Endothelial cell of umbilical vein (primary cell): ENCODE results near the gene PKN3. TPM values are rescaled to one million over a fixed set of nuclear protein-coding genes. Genes with fewer than 3 reads are reported as not detected.

Source experiments
- BruUV-seq: library from RNA; stranded (reverse); fragments of 400-500 nt; replicated peaks from 2 replicates; lab custom pipeline; 2021; lab: Mats Ljungman, UMichigan
- CTCF ChIA-PET: fragments of 300-600, 350-600 bp; sonication (Branson Sonifier 250); formaldehyde crosslinking; loops from one replicate; lab custom pipeline; 2021; ENCODE audit warnings: antibody characterized with exemption, inconsistent platforms; lab: Charles Lee
- POLR2A ChIA-PET: fragments of 300-600, 350-600 bp; sonication (Branson Sonifier 250); formaldehyde crosslinking; loops from one replicate; lab custom pipeline; 2021; ENCODE audit warnings: antibody characterized with exemption, inconsistent platforms; lab: Charles Lee
- DNase-seq: peaks from one replicate; pipeline ENCODE4 v3.0.0-alpha.2; 2011; ENCODE audit warnings: low read depth, low spot score
- FAIRE-seq: peaks from 2 replicates; lab custom pipeline; 2011; peaks lifted over from hg19 to GRCh38; lab: Jason Lieb, UNC
- H2AFZ ChIP-seq: 2 replicates; pipeline ENCODE4 v1.6.0; 2012; ENCODE audit warnings: low read depth, low read length, control low read depth, inconsistent platforms
- H3K27ac ChIP-seq: 2 replicates; pipeline ENCODE4 v1.5.1; 2011; ENCODE audit warnings: low read depth, mild to moderate bottlenecking, control low read depth, low read length, moderate library complexity; ENCODE audit not compliant: insufficient read depth
- H3K27me3 ChIP-seq, 2 experiments: 2 replicates each; pipeline versions ENCODE4 v1.6.0 to v1.6.1; 2011; ENCODE audit warnings: low read length in 2 of 2, mixed read lengths in 1 of 2; ENCODE audit not compliant: control insufficient read depth in 2 of 2, insufficient read depth in 2 of 2
- H3K36me3 ChIP-seq, 2 experiments: 2 replicates in 1 of 2; 3 replicates in 1 of 2; pipeline ENCODE4 v1.5.1; 2011; ENCODE audit warnings: low read length in 2 of 2, mild to moderate bottlenecking in 1 of 2, moderate library complexity in 1 of 2; ENCODE audit not compliant: control insufficient read depth in 2 of 2, insufficient read depth in 2 of 2; ENCODE audit errors: extremely low read depth in 1 of 2
- H3K4me1 ChIP-seq: 3 replicates; pipeline ENCODE4 v1.5.1; 2011; ENCODE audit warnings: mild to moderate bottlenecking, low read length; ENCODE audit not compliant: control insufficient read depth, insufficient read depth; ENCODE audit errors: extremely low read depth
- H3K4me2 ChIP-seq: 2 replicates; pipeline ENCODE4 v1.6.1; 2011; ENCODE audit warnings: low read length, control low read depth, mixed read lengths; ENCODE audit not compliant: insufficient read depth
- H3K4me3 ChIP-seq, 3 experiments: fragments of 200-600 bp in 1 of 3; sonication (generic), shearing (Covaris generic) in 1 of 3; replicated peaks in 1 of 3; 2 replicates each; pipeline ENCODE4 v1.5.1; 2011 to 2016; ENCODE audit warnings: control low read depth in 3 of 3, low read length in 3 of 3, mild to moderate bottlenecking in 2 of 3, inconsistent platforms in 1 of 3, low read depth in 1 of 3, moderate library complexity in 1 of 3; ENCODE audit not compliant: insufficient read depth in 1 of 3
- H3K79me2 ChIP-seq: 2 replicates; pipeline ENCODE4 v1.6.0; 2012; ENCODE audit warnings: low read length, inconsistent platforms; ENCODE audit not compliant: control insufficient read depth, insufficient read depth
- H3K9ac ChIP-seq: replicated peaks from 2 replicates; pipeline ENCODE3; 2011; ENCODE audit warnings: low read length, control low read depth; ENCODE audit not compliant: insufficient read depth; ENCODE audit errors: extremely low read depth
- H3K9me1 ChIP-seq: replicated peaks from 3 replicates; pipeline ENCODE4 v1.6.0; 2011; ENCODE audit warnings: mild to moderate bottlenecking, low read length; ENCODE audit not compliant: control insufficient read depth, insufficient read depth; ENCODE audit errors: extremely low read depth
- H3K9me3 ChIP-seq: replicated peaks from 2 replicates; pipeline ENCODE4 v1.5.1; 2012; ENCODE audit warnings: low read length, inconsistent platforms; ENCODE audit not compliant: control insufficient read depth, insufficient read depth
- H4K20me1 ChIP-seq: replicated peaks from 2 replicates; pipeline ENCODE3; 2011; ENCODE audit warnings: mild to moderate bottlenecking, low read length; ENCODE audit not compliant: control insufficient read depth, insufficient read depth; ENCODE audit errors: extremely low read depth
- EZH2 ChIP-seq: IDR thresholded peaks from 2 replicates; pipeline ENCODE4 v1.6.1; 2012; ENCODE audit warnings: borderline replicate concordance, low read depth, mild to moderate bottlenecking, moderate library complexity, low read length, inconsistent platforms; ENCODE audit not compliant: severe bottlenecking
- FOS ChIP-seq: IDR thresholded peaks from 2 replicates; pipeline ENCODE4 v1.6.1; 2011; ENCODE audit warnings: mild to moderate bottlenecking, low read length, moderate library complexity, borderline replicate concordance; ENCODE audit not compliant: insufficient read depth
- GATA2 ChIP-seq: IDR thresholded peaks from 2 replicates; pipeline ENCODE4 v1.7.0; 2011; ENCODE audit warnings: low read depth, mild to moderate bottlenecking, moderate library complexity, mixed read lengths, low read length; ENCODE audit not compliant: insufficient read length, insufficient read depth
- POLR2A ChIP-seq: IDR thresholded peaks from 2 replicates; pipeline ENCODE4 v1.6.1; 2012; ENCODE audit warnings: low read depth, mild to moderate bottlenecking, control low read depth, low read length
- dilution Hi-C: fragments of 300-500 bp; cut with MboI; formaldehyde crosslinking; loops from one replicate; pipeline ENCODE4 v1.15.0; 2019; ENCODE audit warnings: low sequenced_read_pairs; ENCODE audit not compliant: extremely low pct_ligation_motif_present
- intact Hi-C: fragments of 100-400 bp; cut with micrococcal nuclease; formaldehyde crosslinking; loops from one replicate; pipeline ENCODE4 v1.10.0; 2022
- polyA plus RNA-seq, 4 experiments: library from polyadenylated mRNA; depleted of rRNA in 3 of 4; stranded (reverse) in 3 of 4; unstranded in 1 of 4; fragments of >200 nt; gene quantifications; 2 replicates each; pipeline versions ENCODE4 v1.2.1 to v1.2.3, GENCODE V29; 2011 to 2012; ENCODE audit warnings: missing spikeins in 1 of 4
- total RNA-seq: library from RNA; stranded (reverse); gene quantifications from 2 replicates; pipeline ENCODE4 v1.2.3, GENCODE V29; 2021

PKN3 gene
- total and polyA plus RNA-seq, 2 donors (not counting 3 experiments of a cell fraction or from before 2014, with no cell fraction given), result 29.5 to 40.4 TPM

DNA sequence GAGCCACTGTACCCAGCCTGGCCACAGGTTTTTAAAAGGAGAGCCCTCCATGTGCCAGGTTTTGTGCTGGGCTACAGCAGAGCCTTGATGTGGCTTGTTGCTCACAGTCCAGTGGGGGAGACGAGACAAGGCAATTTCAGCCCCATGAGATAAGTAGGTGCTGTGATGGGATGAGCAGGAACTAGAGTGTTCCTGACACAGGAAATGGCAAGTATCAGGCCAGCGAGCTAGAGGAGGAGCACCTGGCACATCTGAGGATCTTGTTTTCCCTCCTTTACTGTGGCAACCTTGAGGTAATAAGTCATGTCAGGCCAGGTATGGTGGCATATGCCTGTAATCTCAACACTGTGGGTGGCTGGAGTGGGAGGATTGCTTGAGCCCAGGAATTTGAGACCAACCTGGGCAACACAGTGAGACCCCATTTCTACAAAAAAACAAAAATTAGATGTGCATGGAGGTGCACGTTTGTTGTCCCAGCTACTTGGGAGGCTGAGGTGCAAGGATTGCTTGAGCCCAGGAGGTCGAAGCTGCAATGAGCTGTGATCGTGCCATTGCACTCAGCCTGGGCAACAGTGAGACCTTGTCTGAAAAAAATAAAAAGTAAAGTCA is 25.4 kb downstream of the PKN3 start:
- FAIRE-seq, result no peak
- Histone ChIP-seq H2AFZ (no peak overlapping the region), H3K27me3 (no peaks in the 10 kb centered on the region), H3K4me2 (no peak overlapping the region), H3K9me3 (no peaks in the 10 kb centered on the region), H4K20me1 (no peaks in the 10 kb centered on the region), H3K9me1 (no peaks in the 10 kb centered on the region), H3K79me2 (no peaks in the 10 kb centered on the region), H3K27ac (no peak overlapping the region), H3K4me1 (peaks cover 5% of the 10 kb centered on the region), H3K4me3 (no peak overlapping the region), H3K9ac (no peak overlapping the region), H3K36me3 (no peaks in the 10 kb centered on the region)
- BruUV-seq, result no TSS peak
- POLR2A ChIA-PET, result no interaction called here
- CTCF ChIA-PET, result interaction anchor here (0.9 to 1.3 kb wide), 2 partner anchors 26 to 90 kb away, joined by 3 read pairs; partner anchors contain the start of gene PKN3
- DNase-seq, result no peak
- intact Hi-C loops (no loop called here), dilution Hi-C loops (no loop called here)
- TF ChIP-seq GATA2, result no peak
- no peak for TF ChIP-seq EZH2

GRCh38 chr9:128728298-128728697 is 26.0 kb downstream of the PKN3 start:
- no peaks in the 10 kb centered on the region for H3K9me1 ChIP-seq
- no peaks in the 10 kb centered on the region for H4K20me1 ChIP-seq
- DNase-seq, result no peak
- no peak for FAIRE-seq
- intact Hi-C loops (no loop called here), dilution Hi-C loops (no loop called here)
- no peaks in the 10 kb centered on the region for H3K27me3 ChIP-seq
- ChIA-PET CTCF (interaction anchor here (0.9 kb wide), 1 partner anchor 26 kb away, joined by 3 read pairs; the partner anchor contains the start of gene PKN3), POLR2A (interaction anchor here (0.6 kb wide), 1 partner anchor 44 kb away, joined by 5 read pairs; no protein-coding TSS in a partner anchor)
- H2AFZ ChIP-seq, result no peak overlapping the region
- no peak for TF ChIP-seq EZH2
- no peak for TF ChIP-seq POLR2A
- no peak for TF ChIP-seq FOS
- H3K27ac ChIP-seq, result no peak overlapping the region
- H3K36me3 ChIP-seq, result no peaks in the 10 kb centered on the region
- H3K9ac ChIP-seq, result no peak overlapping the region
- no peaks in the 10 kb centered on the region for H3K79me2 ChIP-seq
- no peaks in the 10 kb centered on the region for H3K9me3 ChIP-seq
- no TSS peak for BruUV-seq
- H3K4me3 ChIP-seq, result no peak overlapping the region
- peaks cover 5% of the 10 kb centered on the region for H3K4me1 ChIP-seq
- H3K4me2 ChIP-seq, result no peak overlapping the region
